GM12878 (cell line): ENCODE results near the gene CBFB. TPM values are rescaled to one million over a fixed set of nuclear protein-coding genes. Genes with fewer than 3 reads are reported as not detected.

Experiments used
- ATAC-seq: fragments of 200-7000 bp; cut with Tn5 transposase; 3 replicates; pipeline ENCODE4 v1.9.1; 2020; ENCODE audit warnings: mild to moderate bottlenecking, moderate library complexity
- BruUV-seq: library from RNA; stranded (reverse); fragments of 400-500 nt; replicated peaks from 2 replicates; lab custom pipeline; 2021; lab: Mats Ljungman, UMichigan
- CTCF ChIA-PET: fragments of 300-600 bp; sonication (Branson Sonifier 250); formaldehyde crosslinking; extraction: SDS; loops from one replicate; lab custom pipeline; 2021; ENCODE audit warnings: inconsistent platforms; lab: Yijun Ruan, JAX
- POLR2A ChIA-PET: fragments of 350-600 bp; formaldehyde crosslinking; extraction: SDS; loops from one replicate; lab custom pipeline; 2021; ENCODE audit warnings: inconsistent platforms; lab: Charles Lee
- RAD21 ChIA-PET: fragments of 300-600 bp; sonication (Branson Sonifier 250); formaldehyde crosslinking; loops from one replicate; lab custom pipeline; 2023; ENCODE audit warnings: antibody characterized with exemption; ENCODE audit not compliant: unreplicated experiment; lab: Charles Lee
- SMC1A ChIA-PET: fragments of 300-600 bp; sonication (Branson Sonifier 250); formaldehyde crosslinking; loops from one replicate; lab custom pipeline; 2023; ENCODE audit not compliant: unreplicated experiment, uncharacterized antibody; lab: Charles Lee
- DNase-seq: peaks from one replicate; pipeline ENCODE4 v3.0.0-alpha.2; 2011; ENCODE audit warnings: low read depth, low spot score
- FAIRE-seq: peaks from 3 replicates; lab custom pipeline; 2011; peaks lifted over from hg19 to GRCh38; lab: Jason Lieb, UNC
- H2AFZ ChIP-seq: 2 replicates; pipeline ENCODE4 v1.6.0; 2011; ENCODE audit warnings: low read depth, low read length, control low read depth; ENCODE audit not compliant: control insufficient read depth
- H3K27ac ChIP-seq: 2 replicates; pipeline ENCODE4 v1.5.1; 2011; ENCODE audit warnings: control low read depth; ENCODE audit not compliant: control insufficient read depth, insufficient read depth
- H3K27me3 ChIP-seq, 2 experiments: replicated peaks in 1 of 2; 2 replicates each; pipeline versions ENCODE4 v1.6.0 to v1.6.1; 2011; ENCODE audit warnings: low read length in 1 of 2; ENCODE audit not compliant: control insufficient read depth in 2 of 2, insufficient read depth in 2 of 2
- H3K36me3 ChIP-seq, 2 experiments: 2 replicates each; pipeline ENCODE4 v1.5.1; 2011; ENCODE audit warnings: low read length in 1 of 2; ENCODE audit not compliant: control insufficient read depth in 2 of 2, insufficient read depth in 2 of 2
- H3K4me1 ChIP-seq: 2 replicates; pipeline ENCODE4 v1.6.1; 2011; ENCODE audit warnings: mild to moderate bottlenecking, low read length, moderate library complexity, mixed read lengths; ENCODE audit not compliant: control insufficient read depth, insufficient read depth
- H3K4me2 ChIP-seq: 2 replicates; pipeline ENCODE4 v1.6.0; 2011; ENCODE audit warnings: control low read depth; ENCODE audit not compliant: control insufficient read depth, insufficient read depth
- H3K4me3 ChIP-seq: fragments of 200-600 bp; sonication (generic); 2 replicates; pipeline ENCODE4 v1.5.1; 2016
- H3K79me2 ChIP-seq: 2 replicates; pipeline ENCODE4 v1.6.0; 2011; ENCODE audit warnings: low read length; ENCODE audit not compliant: control insufficient read depth, insufficient read depth
- H3K9ac ChIP-seq: 2 replicates; pipeline ENCODE4 v1.8.0; 2011; ENCODE audit warnings: low read length, control low read depth, mixed read lengths; ENCODE audit not compliant: control insufficient read depth, insufficient read depth
- H3K9me3 ChIP-seq: replicated peaks from 3 replicates; pipeline ENCODE4 v1.5.1; 2011; ENCODE audit warnings: mild to moderate bottlenecking, low read length; ENCODE audit not compliant: control insufficient read depth, insufficient read depth
- H4K20me1 ChIP-seq: 2 replicates; pipeline ENCODE4 v1.6.0; 2011; ENCODE audit not compliant: control insufficient read depth, insufficient read depth
- EP300 ChIP-seq, 2 experiments: fragments of 150-350 bp in 1 of 2; IDR thresholded peaks; 2 replicates each; pipeline ENCODE4 v1.6.1; 2011 to 2012; ENCODE audit warnings: low read depth in 2 of 2, low read length in 2 of 2, borderline replicate concordance in 1 of 2, improper control_type of control experiment in 1 of 2, inconsistent platforms in 1 of 2; ENCODE audit not compliant: control insufficient read depth in 1 of 2
- ETV6 ChIP-seq, 2 experiments: fragments of 450-650 bp in 1 of 2; IDR thresholded peaks in 1 of 2; conservative IDR thresholded peaks in 1 of 2; 2 replicates each; pipeline ENCODE4 v1.6.1; 2014; ENCODE audit warnings: antibody characterized with exemption in 1 of 2, borderline replicate concordance in 1 of 2, low read depth in 1 of 2, mild to moderate bottlenecking in 1 of 2, moderate library complexity in 1 of 2
- JUNB ChIP-seq: IDR thresholded peaks from 2 replicates; pipeline ENCODE4 v1.6.1; 2016; ENCODE audit warnings: antibody characterized with exemption, mild to moderate bottlenecking
- PAX5 ChIP-seq: IDR thresholded peaks from 2 replicates; pipeline ENCODE4 v1.6.1; 2011; ENCODE audit warnings: low read depth, low read length, borderline replicate concordance
- PML ChIP-seq: IDR thresholded peaks from 2 replicates; pipeline ENCODE4 v1.6.1; 2012; ENCODE audit warnings: low read length, inconsistent platforms
- SMARCA5 ChIP-seq: fragments of 450-650 bp; IDR thresholded peaks from 2 replicates; pipeline ENCODE4 v1.6.1; 2017; ENCODE audit warnings: mild to moderate bottlenecking
- STAT1 ChIP-seq: fragments of 450-650 bp; conservative IDR thresholded peaks from 2 replicates; pipeline ENCODE4 v1.6.1; 2014; ENCODE audit warnings: antibody characterized with exemption, mild to moderate bottlenecking
- STAT3 ChIP-seq: IDR thresholded peaks from 2 replicates; pipeline ENCODE4 v1.6.1; 2011; ENCODE audit warnings: low read depth, low read length, improper control_type of control experiment
- TAF1 ChIP-seq: IDR thresholded peaks from 2 replicates; pipeline ENCODE4 v1.6.1; 2011; ENCODE audit warnings: mild to moderate bottlenecking, low read depth, low read length, borderline replicate concordance
- USF1 ChIP-seq: IDR thresholded peaks from 2 replicates; pipeline ENCODE4 v1.6.1; 2011; ENCODE audit warnings: borderline replicate concordance, low read depth, mild to moderate bottlenecking, moderate library complexity, mixed read lengths, low read length; ENCODE audit not compliant: insufficient read depth; ENCODE audit errors: extremely low read length
- ZSCAN29 ChIP-seq: fragments of 450-650 bp; IDR thresholded peaks from 2 replicates; pipeline ENCODE4 v1.6.1; 2017; ENCODE audit warnings: mild to moderate bottlenecking, moderate library complexity
- WGBS: methylation state at CpG from one replicate; pipeline ENCODE4 v1.1.6; 2016; ENCODE audit warnings: low lambda C conversion rate; ENCODE audit not compliant: insufficient replicate concordance, insufficient coverage; ENCODE audit errors: missing lambda C conversion rate; 5-methylcytosine and 5-hydroxymethylcytosine counted together
- in situ Hi-C: fragments of 300-500 bp; cut with MboI; formaldehyde crosslinking; loops from 9 replicates; pipeline ENCODE4 v1.14.3; 2018; ENCODE audit warnings: mixed read lengths
- intact Hi-C: fragments of 100-400 bp; cut with micrococcal nuclease; formaldehyde crosslinking; loops from one replicate; pipeline ENCODE4 v1.14.2; 2022; ENCODE audit not compliant: unreplicated experiment
- polyA plus RNA-seq, 11 experiments: library from polyadenylated mRNA; depleted of rRNA in 4 of 11; unstranded in 6 of 11; stranded (reverse) in 5 of 11; fragments of >200 nt; fragmentation: Nextera tagmentation in 4 of 11; fragmentation: Illumina TruSeq in 1 of 11; extraction: Ambion mirVana in 4 of 11; extraction: Trizol in 1 of 11; gene quantifications; 1 replicate in 1 of 11; 2 replicates in 10 of 11; pipeline versions ENCODE4 v1.2.1 to v1.2.3, GENCODE V29; 2011 to 2016; ENCODE audit warnings: inconsistent platforms in 2 of 11, missing spikeins in 2 of 11, low read depth in 1 of 11
- total RNA-seq, 4 experiments: library from RNA; depleted of rRNA in 3 of 4; stranded (reverse); fragments of >200 nt in 3 of 4; fragmentation: Illumina TruSeq in 1 of 4; extraction: Trizol in 1 of 4; gene quantifications; 2 replicates each; pipeline versions ENCODE4 v1.2.1 to v1.2.3, GENCODE V29; 2013 to 2021
- TF ChIP-seq, protein P1 (sequence below): fragments of 450-650 bp; formaldehyde crosslinking; IDR thresholded peaks from 2 replicates; pipeline ENCODE4 v1.4.0; 2020; ENCODE audit warnings: mild to moderate bottlenecking, moderate library complexity
- TF ChIP-seq, protein P2 (sequence below): fragments of 450-650 bp; IDR thresholded peaks from 2 replicates; pipeline ENCODE4 v1.6.1; 2018; ENCODE audit warnings: mild to moderate bottlenecking, low read depth, moderate library complexity; ENCODE audit not compliant: partially characterized antibody

Gene CBFB
- total and polyA plus RNA-seq, 10 of the 15 experiments (the other 5 are each of a cell fraction or from before 2014, with no cell fraction given): 25.3 to 83.8 (median 65.7) TPM

- H3K4me2 ChIP-seq: no peak overlapping the region
- CTCF ChIA-PET: interaction anchor here (0.8 to 12.3 kb wide), 45 partner anchors 10 to 181 kb away, joined by 3 to 205 read pairs (median 7); partner anchors contain the start of genes B3GNT9, CBFB, E2F4 and FBXL8
- peaks cover 13% of the 10 kb centered on the region; the same call in 1 of the 2 replicates for H3K4me1 ChIP-seq
- H2AFZ ChIP-seq: no peak overlapping the region
- no peaks in the 10 kb centered on the region for H3K36me3 ChIP-seq
- TF ChIP-seq PML (no peak), ZSCAN29 (no peak), SMARCA5 (no peak), ETV6 (conservative IDR thresholded peaks at IDR 0.05 in 1 of 2, IDR thresholded peaks at IDR 0.05 in 1 of 2; ENCODE audit: borderline replicate concordance in 1 of 2, low read depth in 1 of 2) (no peak), EP300 (IDR thresholded peaks at IDR 0.05; ENCODE audit: borderline replicate concordance in 1 of 2, control insufficient read depth in 1 of 2, low read depth in 2 of 2, low read length in 2 of 2) (no peak), USF1 (no peak), STAT1 (no peak), STAT3 (no peak), PAX5 (no peak), JUNB (no peak), TAF1 (no peak)
- TF ChIP-seq, protein P1, sequence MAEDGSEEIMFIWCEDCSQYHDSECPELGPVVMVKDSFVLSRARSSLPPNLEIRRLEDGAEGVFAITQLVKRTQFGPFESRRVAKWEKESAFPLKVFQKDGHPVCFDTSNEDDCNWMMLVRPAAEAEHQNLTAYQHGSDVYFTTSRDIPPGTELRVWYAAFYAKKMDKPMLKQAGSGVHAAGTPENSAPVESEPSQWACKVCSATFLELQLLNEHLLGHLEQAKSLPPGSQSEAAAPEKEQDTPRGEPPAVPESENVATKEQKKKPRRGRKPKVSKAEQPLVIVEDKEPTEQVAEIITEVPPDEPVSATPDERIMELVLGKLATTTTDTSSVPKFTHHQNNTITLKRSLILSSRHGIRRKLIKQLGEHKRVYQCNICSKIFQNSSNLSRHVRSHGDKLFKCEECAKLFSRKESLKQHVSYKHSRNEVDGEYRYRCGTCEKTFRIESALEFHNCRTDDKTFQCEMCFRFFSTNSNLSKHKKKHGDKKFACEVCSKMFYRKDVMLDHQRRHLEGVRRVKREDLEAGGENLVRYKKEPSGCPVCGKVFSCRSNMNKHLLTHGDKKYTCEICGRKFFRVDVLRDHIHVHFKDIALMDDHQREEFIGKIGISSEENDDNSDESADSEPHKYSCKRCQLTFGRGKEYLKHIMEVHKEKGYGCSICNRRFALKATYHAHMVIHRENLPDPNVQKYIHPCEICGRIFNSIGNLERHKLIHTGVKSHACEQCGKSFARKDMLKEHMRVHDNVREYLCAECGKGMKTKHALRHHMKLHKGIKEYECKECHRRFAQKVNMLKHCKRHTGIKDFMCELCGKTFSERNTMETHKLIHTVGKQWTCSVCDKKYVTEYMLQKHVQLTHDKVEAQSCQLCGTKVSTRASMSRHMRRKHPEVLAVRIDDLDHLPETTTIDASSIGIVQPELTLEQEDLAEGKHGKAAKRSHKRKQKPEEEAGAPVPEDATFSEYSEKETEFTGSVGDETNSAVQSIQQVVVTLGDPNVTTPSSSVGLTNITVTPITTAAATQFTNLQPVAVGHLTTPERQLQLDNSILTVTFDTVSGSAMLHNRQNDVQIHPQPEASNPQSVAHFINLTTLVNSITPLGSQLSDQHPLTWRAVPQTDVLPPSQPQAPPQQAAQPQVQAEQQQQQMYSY (CRISPR knock-in tag): no peak
- TF ChIP-seq, protein P2, sequence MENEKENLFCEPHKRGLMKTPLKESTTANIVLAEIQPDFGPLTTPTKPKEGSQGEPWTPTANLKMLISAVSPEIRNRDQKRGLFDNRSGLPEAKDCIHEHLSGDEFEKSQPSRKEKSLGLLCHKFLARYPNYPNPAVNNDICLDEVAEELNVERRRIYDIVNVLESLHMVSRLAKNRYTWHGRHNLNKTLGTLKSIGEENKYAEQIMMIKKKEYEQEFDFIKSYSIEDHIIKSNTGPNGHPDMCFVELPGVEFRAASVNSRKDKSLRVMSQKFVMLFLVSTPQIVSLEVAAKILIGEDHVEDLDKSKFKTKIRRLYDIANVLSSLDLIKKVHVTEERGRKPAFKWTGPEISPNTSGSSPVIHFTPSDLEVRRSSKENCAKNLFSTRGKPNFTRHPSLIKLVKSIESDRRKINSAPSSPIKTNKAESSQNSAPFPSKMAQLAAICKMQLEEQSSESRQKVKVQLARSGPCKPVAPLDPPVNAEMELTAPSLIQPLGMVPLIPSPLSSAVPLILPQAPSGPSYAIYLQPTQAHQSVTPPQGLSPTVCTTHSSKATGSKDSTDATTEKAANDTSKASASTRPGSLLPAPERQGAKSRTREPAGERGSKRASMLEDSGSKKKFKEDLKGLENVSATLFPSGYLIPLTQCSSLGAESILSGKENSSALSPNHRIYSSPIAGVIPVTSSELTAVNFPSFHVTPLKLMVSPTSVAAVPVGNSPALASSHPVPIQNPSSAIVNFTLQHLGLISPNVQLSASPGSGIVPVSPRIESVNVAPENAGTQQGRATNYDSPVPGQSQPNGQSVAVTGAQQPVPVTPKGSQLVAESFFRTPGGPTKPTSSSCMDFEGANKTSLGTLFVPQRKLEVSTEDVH: no peak
- intact Hi-C loops: loop anchor here (1.0 to 10.0 kb wide), 3 partner anchors 63 to 167 kb away; no protein-coding TSS in a partner anchor
- H3K9ac ChIP-seq: no peak overlapping the region
- no peaks in the 10 kb centered on the region for H4K20me1 ChIP-seq
- H3K27me3 ChIP-seq: peaks cover 0 to 2% of the 10 kb centered on the region in 2 experiments; a peak in 3 of 4 replicates
- in situ Hi-C loops: loop anchor here (5.0 kb wide), 2 partner anchors 85 to 135 kb away; partner anchors contain the start of gene B3GNT9
- whole genome bisulfite sequencing: 71% methylated on average over 4 of the region's 4 CpGs
- no peak overlapping the region for H3K27ac ChIP-seq
- POLR2A ChIA-PET: interaction anchor here (0.9 to 3.0 kb wide), 8 partner anchors 10 to 153 kb away, joined by 3 to 15 read pairs (median 4); partner anchors contain the start of genes CBFB and NOL3
- H3K4me3 ChIP-seq: no peak overlapping the region
- no TSS peak for BruUV-seq
- DNase-seq (no peak), FAIRE-seq (no peak), ATAC-seq (no peak)
- H3K9me3 ChIP-seq: no peaks in the 10 kb centered on the region
- RAD21 ChIA-PET: interaction anchor here (0.9 to 4.8 kb wide), 32 partner anchors 9 to 230 kb away, joined by 3 to 85 read pairs (median 6); partner anchors contain the start of genes B3GNT9, CBFB, FBXL8 and FHOD1
- SMC1A ChIA-PET: interaction anchor here (0.9 to 4.4 kb wide), 32 partner anchors 11 to 168 kb away, joined by 3 to 57 read pairs (median 5); partner anchors contain the start of genes B3GNT9, CBFB, FBXL8 and NOL3
- H3K79me2 ChIP-seq: no peaks in the 10 kb centered on the region
Observed at GRCh38 chr16:67017421-67017750, 11.6 kb upstream of the CBFB start.
